Osteoblast (primary cell): ENCODE data around the gene LCN10. TPM values are rescaled to one million over a fixed set of nuclear protein-coding genes. Genes with fewer than 3 reads are reported as not detected.

Experiments
- DNase-seq: peaks from one replicate; pipeline ENCODE4 v3.0.0; 2011; ENCODE audit warnings: low spot score, mixed read lengths; ENCODE audit not compliant: insufficient read length; ENCODE audit errors: missing footprints
- H2AFZ ChIP-seq: 2 replicates; pipeline ENCODE4 v1.6.0; 2011; ENCODE audit warnings: mild to moderate bottlenecking, low read length
- H3K27ac ChIP-seq: 2 replicates; pipeline ENCODE4 v1.5.1; 2011; ENCODE audit warnings: mild to moderate bottlenecking, low read depth, low read length, moderate library complexity
- H3K27me3 ChIP-seq: 2 replicates; pipeline ENCODE4 v1.6.0; 2012; ENCODE audit warnings: mild to moderate bottlenecking, control low read depth, inconsistent platforms, low read length, moderate library complexity; ENCODE audit not compliant: insufficient read depth
- H3K36me3 ChIP-seq: 2 replicates; pipeline ENCODE4 v1.5.1; 2011; ENCODE audit warnings: mild to moderate bottlenecking, low read length, control low read depth, moderate library complexity; ENCODE audit not compliant: insufficient read depth
- H3K4me1 ChIP-seq: 2 replicates; pipeline ENCODE4 v1.5.1; 2011; ENCODE audit warnings: mild to moderate bottlenecking, low read length, control low read depth, moderate library complexity; ENCODE audit not compliant: insufficient read depth
- H3K4me2 ChIP-seq: 2 replicates; pipeline ENCODE4 v1.6.0; 2011; ENCODE audit warnings: mild to moderate bottlenecking, low read length; ENCODE audit not compliant: insufficient read depth
- H3K4me3 ChIP-seq: fragments of 200-600 bp; sonication (generic); 3 replicates; pipeline ENCODE4 v1.5.1; 2012; ENCODE audit warnings: mild to moderate bottlenecking, low read length, inconsistent platforms; ENCODE audit not compliant: insufficient read depth
- H3K79me2 ChIP-seq: 2 replicates; pipeline ENCODE4 v1.6.0; 2012; ENCODE audit warnings: mild to moderate bottlenecking, low read length, control low read depth, inconsistent platforms; ENCODE audit not compliant: insufficient read depth
- H3K9me3 ChIP-seq: 2 replicates; pipeline ENCODE4 v1.5.1; 2011; ENCODE audit warnings: low read depth, low read length, control low read depth
- H4K20me1 ChIP-seq: 2 replicates; pipeline ENCODE4 v1.6.0; 2012; ENCODE audit warnings: mild to moderate bottlenecking, low read length, control low read depth; ENCODE audit not compliant: insufficient read depth
- total RNA-seq: library from RNA; depleted of rRNA; stranded (reverse); fragments of >200 nt; gene quantifications from 2 replicates; pipeline ENCODE4 v1.2.3, GENCODE V29; 2012
- TF ChIP-seq, protein P1 (sequence below): IDR thresholded peaks from 2 replicates; pipeline ENCODE4 v1.5.1; 2011; ENCODE audit warnings: mild to moderate bottlenecking, low read depth, low read length, moderate library complexity; ENCODE audit errors: extremely low read depth

The LCN10 gene
- total RNA-seq, 1 donor = not detected

DNA sequence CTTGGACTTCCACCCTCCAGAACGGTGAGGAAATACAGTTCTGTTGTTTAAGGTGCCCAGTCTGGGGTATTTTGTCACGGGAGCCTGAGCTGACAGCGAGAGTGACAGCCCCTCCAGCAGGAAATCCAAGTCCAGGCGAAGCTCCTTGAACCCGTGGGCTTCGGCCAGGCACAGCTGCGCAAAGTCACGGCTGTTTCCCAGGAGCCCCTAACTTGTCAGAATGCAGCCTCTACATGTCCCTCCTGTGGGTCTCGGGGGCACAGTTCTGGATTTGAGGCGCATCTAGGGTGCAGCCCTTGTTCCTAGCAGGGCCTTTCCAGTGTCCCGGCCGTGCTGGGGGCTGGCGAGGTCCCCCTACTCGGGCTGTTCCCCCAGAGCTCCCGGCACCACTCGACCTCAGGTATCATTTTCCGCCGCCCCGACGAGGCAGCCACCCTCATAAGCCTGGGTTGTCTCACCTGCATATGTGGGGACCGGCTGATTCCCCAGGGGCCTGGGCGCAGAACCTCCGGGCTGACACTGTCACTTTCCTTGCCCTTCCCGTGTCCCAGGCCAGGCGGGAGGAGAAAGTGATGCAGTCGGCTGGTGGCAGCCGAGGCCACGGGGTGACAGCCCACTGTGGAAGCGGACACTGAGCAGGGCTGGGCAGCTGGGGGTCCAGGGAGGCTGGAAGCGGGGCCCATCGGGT, 10.8 kb upstream of the LCN10 start:
- H3K9me3 ChIP-seq = peaks cover 8% of the 10 kb centered on the region
- TF ChIP-seq, protein P1, sequence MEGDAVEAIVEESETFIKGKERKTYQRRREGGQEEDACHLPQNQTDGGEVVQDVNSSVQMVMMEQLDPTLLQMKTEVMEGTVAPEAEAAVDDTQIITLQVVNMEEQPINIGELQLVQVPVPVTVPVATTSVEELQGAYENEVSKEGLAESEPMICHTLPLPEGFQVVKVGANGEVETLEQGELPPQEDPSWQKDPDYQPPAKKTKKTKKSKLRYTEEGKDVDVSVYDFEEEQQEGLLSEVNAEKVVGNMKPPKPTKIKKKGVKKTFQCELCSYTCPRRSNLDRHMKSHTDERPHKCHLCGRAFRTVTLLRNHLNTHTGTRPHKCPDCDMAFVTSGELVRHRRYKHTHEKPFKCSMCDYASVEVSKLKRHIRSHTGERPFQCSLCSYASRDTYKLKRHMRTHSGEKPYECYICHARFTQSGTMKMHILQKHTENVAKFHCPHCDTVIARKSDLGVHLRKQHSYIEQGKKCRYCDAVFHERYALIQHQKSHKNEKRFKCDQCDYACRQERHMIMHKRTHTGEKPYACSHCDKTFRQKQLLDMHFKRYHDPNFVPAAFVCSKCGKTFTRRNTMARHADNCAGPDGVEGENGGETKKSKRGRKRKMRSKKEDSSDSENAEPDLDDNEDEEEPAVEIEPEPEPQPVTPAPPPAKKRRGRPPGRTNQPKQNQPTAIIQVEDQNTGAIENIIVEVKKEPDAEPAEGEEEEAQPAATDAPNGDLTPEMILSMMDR = no peak
- no peaks in the 10 kb centered on the region for H3K36me3 ChIP-seq
- peak; percentile 60 for DNase-seq
- H4K20me1 ChIP-seq = no peaks in the 10 kb centered on the region
- no peak overlapping the region for H3K4me3 ChIP-seq
- H3K79me2 ChIP-seq = no peaks in the 10 kb centered on the region
- no peak overlapping the region for H3K4me2 ChIP-seq
- no peak overlapping the region for H2AFZ ChIP-seq
- no peak overlapping the region for H3K27ac ChIP-seq
- H3K27me3 ChIP-seq = no peaks in the 10 kb centered on the region
- no peaks in the 10 kb centered on the region for H3K4me1 ChIP-seq

DNA sequence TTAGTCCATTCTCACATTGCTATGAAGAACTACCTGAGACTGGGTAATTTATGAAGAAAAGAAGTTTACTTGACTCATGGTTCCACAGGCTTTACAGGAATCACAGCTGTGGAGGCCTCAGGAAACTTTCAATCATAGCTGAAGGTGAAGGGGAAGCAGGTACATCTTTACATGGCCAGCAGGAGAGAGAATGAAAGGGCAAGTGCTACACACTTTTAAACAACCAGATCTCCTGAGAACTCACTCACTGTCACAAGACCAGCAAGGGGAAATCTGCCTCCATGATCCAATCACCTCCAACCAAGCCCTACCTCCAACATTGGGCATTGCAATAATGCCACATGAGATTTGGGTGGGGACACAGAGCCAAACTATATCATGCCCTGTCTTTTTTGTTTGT, 9.1 kb upstream of the LCN10 start:
- no peaks in the 10 kb centered on the region for H3K36me3 ChIP-seq
- no peak overlapping the region for H3K4me2 ChIP-seq
- DNase-seq = no peak
- H3K4me3 ChIP-seq = no peak overlapping the region
- TF ChIP-seq, protein P1 = no peak
- H3K9me3 ChIP-seq = peaks cover 8% of the 10 kb centered on the region
- H3K79me2 ChIP-seq = no peaks in the 10 kb centered on the region
- H4K20me1 ChIP-seq = no peaks in the 10 kb centered on the region
- H3K4me1 ChIP-seq = no peaks in the 10 kb centered on the region
- H3K27ac ChIP-seq = no peak overlapping the region
- H2AFZ ChIP-seq = no peak overlapping the region
- H3K27me3 ChIP-seq = peaks cover 2% of the 10 kb centered on the region

GRCh38 chr9:136751244-136751643, 8.5 kb upstream of the LCN10 start:
- no peaks in the 10 kb centered on the region for H3K4me1 ChIP-seq

DNA sequence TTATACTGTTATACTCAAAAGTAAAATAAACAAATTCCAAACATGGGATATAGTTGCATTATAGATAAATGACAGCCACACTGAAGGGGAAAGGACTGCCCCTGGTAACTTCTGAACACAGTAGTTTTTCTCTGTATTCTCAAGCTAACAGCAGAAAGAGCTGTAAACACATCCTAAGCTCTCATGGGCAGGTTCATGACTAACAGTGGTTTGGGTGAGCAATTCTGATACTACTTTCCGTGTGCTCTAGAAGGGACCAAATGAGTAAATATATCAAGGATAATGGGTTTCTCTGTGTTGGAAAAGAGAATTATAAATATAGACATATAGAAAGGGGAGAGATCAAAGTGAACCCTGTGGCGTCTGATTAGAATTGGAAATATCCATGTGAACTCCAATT, 7.8 kb upstream of the LCN10 start:
- peak; percentile 85 for DNase-seq
- Histone ChIP-seq H3K4me1 (no peaks in the 10 kb centered on the region), H3K4me2 (no peak overlapping the region), H2AFZ (no peak overlapping the region), H3K36me3 (no peaks in the 10 kb centered on the region), H4K20me1 (no peaks in the 10 kb centered on the region), H3K79me2 (no peaks in the 10 kb centered on the region), H3K27ac (no peak overlapping the region), H3K27me3 (peaks cover 2% of the 10 kb centered on the region), H3K4me3 (no peak overlapping the region), H3K9me3 (peaks cover 4% of the 10 kb centered on the region)
- TF ChIP-seq, protein P1 = no peak

More at GRCh38 chr9:136751244-136751643, 8.5 kb upstream of the LCN10 start:
- DNase-seq = peak; percentile 75
- H3K9me3 ChIP-seq = peaks cover 7% of the 10 kb centered on the region
- TF ChIP-seq, protein P1 = no peak
- H2AFZ ChIP-seq = no peak overlapping the region
- H3K27me3 ChIP-seq = peaks cover 2% of the 10 kb centered on the region
- H4K20me1 ChIP-seq = no peaks in the 10 kb centered on the region
- no peaks in the 10 kb centered on the region for H3K79me2 ChIP-seq
- no peak overlapping the region for H3K27ac ChIP-seq
- H3K36me3 ChIP-seq = no peaks in the 10 kb centered on the region
- no peak overlapping the region for H3K4me3 ChIP-seq
- no peak overlapping the region for H3K4me2 ChIP-seq
